GM10266 (cell line): ENCODE results near the gene ZFP36L2.
"Not testable (repeated sequence)": the region's sequence is repeated elsewhere in the genome, so short reads cannot be mapped to it uniquely, and the experiment has no call there.

Source experiments
- DNase-seq: peaks from one replicate; pipeline ENCODE4 v3.0.0; 2012; ENCODE audit errors: extremely low spot score
- TF ChIP-seq, protein P1 (sequence below): IDR thresholded peaks from 2 replicates; pipeline ENCODE4 v1.5.1; 2012; ENCODE audit warnings: mild to moderate bottlenecking, low read depth; ENCODE audit not compliant: control insufficient read depth, insufficient read depth; ENCODE audit errors: missing control alignments

Gene ZFP36L2

DNA sequence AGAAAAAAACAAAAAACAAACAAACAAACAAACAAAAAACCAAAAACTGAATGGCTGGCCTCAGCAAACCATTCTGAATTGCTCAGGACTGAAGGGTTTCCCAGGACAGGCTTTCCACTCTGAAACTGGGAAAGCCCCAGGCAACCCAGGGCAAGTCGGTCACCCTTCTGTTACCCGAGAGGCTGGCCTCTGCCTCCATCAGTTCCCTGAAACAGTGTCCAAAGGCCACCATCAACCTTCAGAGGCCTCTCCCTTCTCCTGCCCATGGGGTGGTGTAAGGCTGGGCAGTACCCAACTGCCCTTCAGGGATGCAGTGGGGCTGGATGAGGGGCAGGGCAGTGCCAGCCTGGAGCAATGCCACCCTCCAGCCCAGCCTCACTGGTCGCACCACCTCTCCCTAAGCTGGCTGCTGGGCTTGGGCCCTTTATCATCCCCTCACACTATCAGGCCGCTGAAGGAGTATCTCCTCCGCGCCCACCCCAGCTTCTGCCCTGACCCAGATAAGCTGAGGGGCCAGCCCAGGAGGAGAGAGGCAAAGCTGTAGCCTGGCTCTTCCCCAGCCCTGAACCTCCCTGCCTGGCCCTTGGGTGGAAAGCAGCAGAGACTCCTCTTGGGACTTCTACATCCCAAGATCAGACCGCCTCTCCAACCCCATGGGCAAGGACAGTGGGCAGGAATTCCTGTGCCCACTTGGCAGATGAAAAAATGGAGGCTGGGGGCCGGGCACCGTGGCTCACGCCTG is 35.9 kb downstream of the ZFP36L2 start:
- no peak for DNase-seq
- TF ChIP-seq, protein P1, sequence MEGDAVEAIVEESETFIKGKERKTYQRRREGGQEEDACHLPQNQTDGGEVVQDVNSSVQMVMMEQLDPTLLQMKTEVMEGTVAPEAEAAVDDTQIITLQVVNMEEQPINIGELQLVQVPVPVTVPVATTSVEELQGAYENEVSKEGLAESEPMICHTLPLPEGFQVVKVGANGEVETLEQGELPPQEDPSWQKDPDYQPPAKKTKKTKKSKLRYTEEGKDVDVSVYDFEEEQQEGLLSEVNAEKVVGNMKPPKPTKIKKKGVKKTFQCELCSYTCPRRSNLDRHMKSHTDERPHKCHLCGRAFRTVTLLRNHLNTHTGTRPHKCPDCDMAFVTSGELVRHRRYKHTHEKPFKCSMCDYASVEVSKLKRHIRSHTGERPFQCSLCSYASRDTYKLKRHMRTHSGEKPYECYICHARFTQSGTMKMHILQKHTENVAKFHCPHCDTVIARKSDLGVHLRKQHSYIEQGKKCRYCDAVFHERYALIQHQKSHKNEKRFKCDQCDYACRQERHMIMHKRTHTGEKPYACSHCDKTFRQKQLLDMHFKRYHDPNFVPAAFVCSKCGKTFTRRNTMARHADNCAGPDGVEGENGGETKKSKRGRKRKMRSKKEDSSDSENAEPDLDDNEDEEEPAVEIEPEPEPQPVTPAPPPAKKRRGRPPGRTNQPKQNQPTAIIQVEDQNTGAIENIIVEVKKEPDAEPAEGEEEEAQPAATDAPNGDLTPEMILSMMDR, result no peak

DNA sequence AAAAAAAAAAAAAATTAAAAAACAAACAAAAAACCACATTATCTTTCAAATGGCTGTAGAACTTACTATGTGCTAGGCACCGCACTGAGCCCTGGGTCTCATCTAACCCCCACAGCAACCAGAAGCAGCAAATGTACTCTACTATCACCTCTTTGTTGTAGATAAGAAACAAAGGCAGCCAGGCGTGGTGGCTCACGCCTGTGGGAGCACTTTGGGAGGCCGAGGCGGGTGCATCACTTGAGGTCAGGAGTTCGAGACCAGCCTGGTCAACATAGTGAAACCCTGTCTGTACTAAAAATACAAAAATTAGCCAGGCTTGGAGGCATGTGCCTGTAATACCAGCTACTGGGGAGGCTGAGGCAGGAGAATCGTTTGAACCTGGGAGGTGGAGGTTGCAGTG is 36.5 kb downstream of the ZFP36L2 start:
- not testable (repeated sequence) for DNase-seq

DNA sequence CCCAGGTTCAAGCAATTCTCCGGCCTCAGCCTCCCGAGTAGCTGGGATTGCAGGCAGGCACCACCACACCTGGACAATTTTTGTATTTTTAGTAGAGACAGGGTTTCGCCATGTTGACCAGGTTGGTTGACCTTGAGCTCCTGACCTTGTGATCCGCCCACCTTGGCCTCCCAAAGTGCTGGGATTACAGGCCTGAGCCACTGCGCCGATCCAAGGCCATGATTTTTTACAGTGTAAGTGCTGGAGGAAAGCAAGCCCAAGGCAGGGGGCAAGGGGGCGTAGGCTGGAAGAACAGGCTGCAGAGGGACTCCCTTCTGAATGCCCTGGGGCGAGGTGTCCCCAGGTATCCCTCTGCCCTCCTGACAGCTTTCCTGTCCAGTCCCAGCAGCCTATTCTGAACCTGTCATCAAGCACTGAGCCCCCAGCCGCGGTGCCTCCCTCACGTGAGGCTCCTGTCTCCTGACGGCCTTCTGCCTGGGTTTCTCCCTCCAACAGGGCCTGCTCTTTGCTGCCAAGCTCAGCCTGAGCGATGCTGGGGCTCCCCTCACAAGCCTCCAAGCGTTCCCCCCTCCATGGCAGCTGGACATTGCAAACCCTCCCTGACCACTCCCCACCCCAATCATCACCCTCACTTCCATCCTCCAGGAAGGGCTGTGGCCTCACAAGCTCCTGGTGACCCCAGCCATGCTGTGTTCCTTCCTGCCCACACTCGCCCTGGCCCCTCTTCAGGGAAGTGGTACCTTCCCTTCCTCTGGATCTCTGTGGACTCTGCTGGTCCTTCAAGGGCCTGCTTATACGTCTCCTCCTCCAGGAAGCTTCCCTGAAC is 37.6 kb downstream of the ZFP36L2 start:
- TF ChIP-seq, protein P1, result no peak
- DNase-seq, result no peak

DNA sequence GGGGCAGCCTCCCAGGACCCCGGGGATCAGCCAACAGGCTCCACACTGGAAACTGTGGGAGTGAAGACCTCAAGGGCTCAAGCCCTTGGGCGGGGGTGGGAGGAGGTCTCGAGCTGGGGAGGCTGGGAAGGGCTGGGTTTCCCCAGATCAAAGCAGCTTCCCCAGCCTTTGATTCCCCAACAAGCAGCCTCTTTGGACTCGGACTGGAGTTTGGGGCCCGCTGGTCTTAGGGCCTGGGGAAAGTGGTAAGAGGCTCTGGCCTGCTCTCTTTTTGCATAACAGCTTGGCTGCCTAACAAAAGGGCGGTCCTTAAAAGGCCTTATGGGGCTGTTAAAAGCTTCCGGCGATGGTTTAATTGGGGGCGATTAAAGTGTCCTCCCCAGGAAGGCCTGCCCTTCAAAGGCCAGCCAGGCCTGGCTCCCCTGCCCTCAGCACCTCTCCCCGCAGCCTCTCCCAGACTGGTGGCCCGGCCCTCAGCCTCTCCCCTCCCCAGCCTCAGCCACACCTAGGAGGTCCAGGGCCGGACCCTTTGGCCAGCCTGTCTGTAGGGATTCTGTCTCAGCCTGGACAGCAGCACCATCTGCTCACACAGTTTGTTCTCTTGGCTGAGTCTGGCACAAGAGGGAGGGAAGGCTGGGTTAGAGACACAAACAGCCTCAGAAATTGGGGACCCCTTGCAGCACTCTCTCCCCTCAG is 39.6 kb downstream of the ZFP36L2 start:
- TF ChIP-seq, protein P1, result no peak
- no peak for DNase-seq

DNA sequence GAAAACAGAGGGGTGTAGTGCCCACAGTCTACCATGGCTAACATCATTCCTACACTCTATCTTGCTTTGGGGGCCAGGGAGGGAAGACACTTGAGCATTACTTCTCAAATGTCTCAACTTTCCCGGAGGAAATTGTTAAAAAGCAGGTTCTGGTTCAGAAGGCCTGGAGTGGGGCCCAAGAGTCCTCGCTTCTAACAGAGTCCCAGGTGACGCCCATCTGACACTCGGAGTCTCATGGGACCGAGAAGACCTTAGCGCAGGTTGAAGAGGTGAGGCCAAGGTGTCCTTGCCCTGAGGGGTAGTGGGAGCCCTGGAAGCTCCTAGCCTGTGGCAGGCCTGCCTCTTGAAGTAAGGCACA is 40.1 kb downstream of the ZFP36L2 start:
- TF ChIP-seq, protein P1, result no peak

DNA sequence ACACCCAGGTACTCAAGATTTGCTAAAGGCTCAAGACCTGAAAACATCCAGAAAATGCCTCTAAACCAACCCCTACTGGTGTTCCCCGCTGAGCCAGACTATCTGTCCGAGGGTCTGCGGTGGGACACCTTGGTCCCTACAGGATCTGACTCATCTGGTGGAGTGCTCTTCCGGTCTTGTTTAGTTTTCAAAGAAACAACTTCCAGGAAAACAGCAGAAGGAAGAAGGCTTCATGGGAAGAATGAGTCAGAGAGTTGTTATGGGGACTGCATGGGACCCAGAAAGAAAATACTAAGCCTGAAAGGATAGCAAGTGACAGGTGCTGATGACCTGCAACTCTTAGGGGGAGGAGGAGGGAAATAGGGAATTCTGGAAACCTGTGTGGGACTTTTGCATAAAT is 41.3 kb downstream of the ZFP36L2 start:
- TF ChIP-seq, protein P1, result no peak
- DNase-seq, result no peak

More for the DNA sequence above, 40.1 kb downstream of the ZFP36L2 start:
- DNase-seq, result no peak

DNA sequence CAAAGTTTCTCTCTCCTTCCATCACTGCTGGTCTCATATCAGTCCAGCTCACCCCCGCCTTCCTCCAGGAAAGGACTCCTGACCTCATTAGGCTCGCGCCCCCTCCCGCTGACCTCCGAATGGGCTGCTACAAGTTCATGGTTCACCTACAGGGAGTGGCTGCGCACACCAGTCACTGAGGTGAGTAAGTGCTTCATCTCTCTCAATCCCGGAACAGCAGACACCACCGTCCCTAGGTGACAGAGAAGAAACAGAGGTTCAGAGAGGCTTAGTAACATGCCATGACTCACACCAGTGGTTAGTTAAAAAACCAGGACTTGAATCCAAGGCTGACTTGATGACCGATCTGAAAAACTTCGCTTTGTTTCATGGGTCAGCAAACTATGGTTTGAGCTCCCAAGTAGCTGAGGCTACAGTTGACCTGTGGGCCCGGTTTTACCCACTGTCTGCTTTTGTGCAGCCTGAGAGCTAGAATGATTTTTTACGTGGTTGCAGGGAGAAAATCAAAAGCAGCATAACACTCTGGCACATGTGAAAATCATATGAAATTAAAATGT is 42.0 kb downstream of the ZFP36L2 start:
- DNase-seq, result no peak
- TF ChIP-seq, protein P1, result no peak
